ENCODE data around the gene DNMT3B. TPM values are rescaled to one million over a fixed set of nuclear protein-coding genes. Genes with fewer than 3 reads are reported as not detected.
"Not testable (repeated sequence)": the region's sequence is repeated elsewhere in the genome, so short reads cannot be mapped to it uniquely, and the experiment has no call there.

DNMT3B gene
- total and polyA plus RNA-seq, 9 donors = 0.46 to 2.1 (median 0.80) TPM

DNA sequence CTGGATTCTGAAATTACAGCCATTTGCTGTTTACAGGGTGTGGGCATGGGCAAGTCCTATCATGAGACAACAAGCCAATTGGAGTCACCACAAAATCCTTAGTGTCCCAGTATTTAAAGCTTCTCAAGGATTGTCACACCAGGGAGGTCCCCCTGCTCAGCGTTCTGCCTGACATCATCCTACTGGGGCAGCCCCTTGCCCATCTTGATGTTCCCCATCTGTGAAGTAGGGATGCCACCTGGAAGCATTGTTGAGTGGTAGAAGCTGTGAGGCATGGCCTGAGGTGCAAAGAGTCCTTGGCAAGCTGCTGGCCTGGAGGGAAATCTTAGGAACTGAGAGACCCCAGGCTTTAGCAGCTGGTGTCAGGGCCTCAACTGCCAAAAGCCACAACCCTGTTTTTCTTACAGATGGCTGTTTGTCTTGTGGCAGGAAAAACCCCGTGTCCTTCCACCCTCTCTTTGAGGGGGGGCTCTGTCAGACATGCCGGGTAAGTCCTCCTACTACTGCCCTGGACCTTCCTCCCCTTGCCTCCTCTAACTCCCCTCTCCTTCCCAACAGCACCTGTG is 34.3 kb downstream of the DNMT3B start:
- Histone ChIP-seq H3K27ac (no peak overlapping the region), H3K4me3 (no peak overlapping the region), H3K9me3 (no peaks in the 10 kb centered on the region), H3K36me3 (no peaks in the 10 kb centered on the region), H3K4me1 (ENCODE audit: insufficient read depth) (no peaks in the 10 kb centered on the region), H3K27me3 (no peaks in the 10 kb centered on the region)
- 67 to 74% (median 70%) methylated on average over 3 of the region's 3 CpGs for WGBS, 3 donors
- TF ChIP-seq POLR2A (IDR thresholded peaks at IDR 0.05) (no peak), EP300 (IDR thresholded peaks at IDR 0.05) (no peak)
- TF ChIP-seq, protein P1, sequence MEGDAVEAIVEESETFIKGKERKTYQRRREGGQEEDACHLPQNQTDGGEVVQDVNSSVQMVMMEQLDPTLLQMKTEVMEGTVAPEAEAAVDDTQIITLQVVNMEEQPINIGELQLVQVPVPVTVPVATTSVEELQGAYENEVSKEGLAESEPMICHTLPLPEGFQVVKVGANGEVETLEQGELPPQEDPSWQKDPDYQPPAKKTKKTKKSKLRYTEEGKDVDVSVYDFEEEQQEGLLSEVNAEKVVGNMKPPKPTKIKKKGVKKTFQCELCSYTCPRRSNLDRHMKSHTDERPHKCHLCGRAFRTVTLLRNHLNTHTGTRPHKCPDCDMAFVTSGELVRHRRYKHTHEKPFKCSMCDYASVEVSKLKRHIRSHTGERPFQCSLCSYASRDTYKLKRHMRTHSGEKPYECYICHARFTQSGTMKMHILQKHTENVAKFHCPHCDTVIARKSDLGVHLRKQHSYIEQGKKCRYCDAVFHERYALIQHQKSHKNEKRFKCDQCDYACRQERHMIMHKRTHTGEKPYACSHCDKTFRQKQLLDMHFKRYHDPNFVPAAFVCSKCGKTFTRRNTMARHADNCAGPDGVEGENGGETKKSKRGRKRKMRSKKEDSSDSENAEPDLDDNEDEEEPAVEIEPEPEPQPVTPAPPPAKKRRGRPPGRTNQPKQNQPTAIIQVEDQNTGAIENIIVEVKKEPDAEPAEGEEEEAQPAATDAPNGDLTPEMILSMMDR (IDR thresholded peaks at IDR 0.05) = no peak
- intact Hi-C loops (cut with DNase I) = no loop called here
- no peak for DNase-seq

DNA sequence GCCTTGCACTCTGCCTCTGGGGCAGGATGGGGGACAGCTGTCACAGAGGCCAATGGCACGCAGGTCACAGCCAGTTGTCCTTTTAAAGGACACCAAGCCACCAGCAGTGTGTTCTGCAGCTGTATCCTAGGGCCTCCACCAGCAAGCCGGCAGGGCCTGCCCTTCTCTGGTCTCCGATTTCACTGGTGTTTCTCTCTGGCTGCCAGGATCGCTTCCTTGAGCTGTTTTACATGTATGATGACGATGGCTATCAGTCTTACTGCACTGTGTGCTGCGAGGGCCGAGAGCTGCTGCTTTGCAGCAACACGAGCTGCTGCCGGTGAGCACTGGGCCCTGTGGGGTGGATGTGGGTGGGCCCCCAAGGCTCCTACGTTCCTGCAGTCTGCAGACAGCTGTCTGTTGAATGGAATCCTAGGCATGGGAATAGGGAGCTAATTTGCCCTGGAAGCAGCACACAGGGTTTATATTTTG is 34.8 kb downstream of the DNMT3B start:
- no peaks in the 10 kb centered on the region for H3K27me3 ChIP-seq
- no peaks in the 10 kb centered on the region for H3K4me1 ChIP-seq (ENCODE audit: insufficient read depth)
- intact Hi-C loops (cut with DNase I) = no loop called here
- no peaks in the 10 kb centered on the region for H3K9me3 ChIP-seq
- no peak overlapping the region for H3K4me3 ChIP-seq
- no peak for DNase-seq
- no peaks in the 10 kb centered on the region for H3K36me3 ChIP-seq
- no peak overlapping the region for H3K27ac ChIP-seq
- 78 to 89% (median 82%) methylated on average over 10 of the region's 10 CpGs for WGBS, 3 donors
- TF ChIP-seq, protein P1 (IDR thresholded peaks at IDR 0.05) = no peak
- TF ChIP-seq POLR2A (IDR thresholded peaks at IDR 0.05) = no peak
- TF ChIP-seq EP300 (IDR thresholded peaks at IDR 0.05) = no peak

DNA sequence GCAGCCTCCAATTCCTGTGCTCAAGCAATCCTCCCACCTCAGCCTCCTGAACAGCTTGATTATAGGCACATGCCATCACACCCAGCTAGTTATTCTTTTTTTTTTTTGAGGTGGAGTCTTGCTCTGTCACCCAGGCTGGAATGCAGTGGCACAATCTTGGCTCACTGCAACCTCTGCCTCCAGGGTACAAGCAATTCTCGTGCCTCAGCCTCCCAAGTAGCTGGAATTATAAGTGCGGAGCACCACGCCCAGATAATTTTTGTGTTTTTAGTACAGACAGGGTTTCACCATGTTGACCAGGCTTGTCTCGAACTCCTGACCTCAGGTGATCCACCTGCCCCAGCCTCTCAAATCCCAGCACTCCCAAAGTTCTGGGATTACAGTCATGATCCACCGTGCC is 35.4 kb downstream of the DNMT3B start:
- H3K4me3 ChIP-seq; H3K27me3 ChIP-seq; H3K9me3 ChIP-seq; DNase-seq; H3K4me1 ChIP-seq (ENCODE audit: insufficient read depth); H3K27ac ChIP-seq; H3K36me3 ChIP-seq; intact Hi-C loops (cut with DNase I): not testable (repeated sequence)
- whole genome bisulfite sequencing, 3 donors = 96 to 98% (median 96%) methylated on average over 5 of the region's 5 CpGs

DNA sequence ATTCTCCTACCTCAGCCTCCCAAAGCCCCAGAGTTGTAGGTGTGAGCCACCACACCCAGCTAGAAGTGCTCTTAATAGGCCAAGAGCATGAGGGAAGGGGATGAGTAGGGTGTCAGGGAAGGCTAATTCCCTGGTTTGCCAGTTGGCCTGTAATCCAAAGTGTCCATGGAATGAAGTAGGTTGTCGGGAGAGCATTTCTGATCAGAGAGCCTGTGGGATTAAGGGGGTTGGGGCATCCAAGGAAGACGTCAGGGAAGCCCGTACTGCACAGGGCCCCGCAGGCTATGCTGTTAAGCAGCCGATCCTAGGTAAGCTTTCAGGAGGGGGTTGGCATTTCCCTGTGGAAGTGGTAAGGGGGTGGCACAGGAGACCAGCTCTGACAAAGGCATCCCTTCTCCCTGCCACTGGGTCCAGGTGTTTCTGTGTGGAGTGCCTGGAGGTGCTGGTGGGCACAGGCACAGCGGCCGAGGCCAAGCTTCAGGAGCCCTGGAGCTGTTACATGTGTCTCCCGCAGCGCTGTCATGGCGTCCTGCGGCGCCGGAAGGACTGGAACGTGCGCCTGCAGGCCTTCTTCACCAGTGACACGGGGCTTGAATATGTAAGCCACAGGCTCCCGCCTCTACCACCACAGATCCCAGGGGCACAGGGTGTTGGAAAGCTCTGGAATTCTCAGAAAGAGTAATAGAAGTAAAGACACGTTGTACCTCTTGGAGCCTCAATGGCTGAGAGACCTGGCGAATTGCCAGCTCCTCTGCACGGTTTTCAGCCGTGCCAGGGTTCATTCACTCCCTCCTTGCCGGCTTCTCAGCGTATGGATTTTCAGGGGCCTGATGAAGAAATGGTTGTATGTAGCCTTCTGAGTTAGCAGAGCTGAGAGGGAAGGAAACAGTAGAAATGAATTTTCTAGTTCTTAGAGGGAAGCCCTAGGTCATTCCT is 36.1 kb downstream of the DNMT3B start:
- no peaks in the 10 kb centered on the region for H3K36me3 ChIP-seq
- intact Hi-C loops (cut with DNase I) = no loop called here
- H3K4me1 ChIP-seq (ENCODE audit: insufficient read depth) = no peaks in the 10 kb centered on the region
- H3K27ac ChIP-seq = no peak overlapping the region
- WGBS, 3 donors = 80 to 81% (median 80%) methylated on average over 23 of the region's 23 CpGs
- no peak for DNase-seq
- TF ChIP-seq, protein P1 (IDR thresholded peaks at IDR 0.05) = no peak
- no peak for TF ChIP-seq EP300 (IDR thresholded peaks at IDR 0.05)
- TF ChIP-seq POLR2A (IDR thresholded peaks at IDR 0.05) = no peak
- no peaks in the 10 kb centered on the region for H3K27me3 ChIP-seq
- H3K4me3 ChIP-seq = no peak overlapping the region
- no peaks in the 10 kb centered on the region for H3K9me3 ChIP-seq

DNA sequence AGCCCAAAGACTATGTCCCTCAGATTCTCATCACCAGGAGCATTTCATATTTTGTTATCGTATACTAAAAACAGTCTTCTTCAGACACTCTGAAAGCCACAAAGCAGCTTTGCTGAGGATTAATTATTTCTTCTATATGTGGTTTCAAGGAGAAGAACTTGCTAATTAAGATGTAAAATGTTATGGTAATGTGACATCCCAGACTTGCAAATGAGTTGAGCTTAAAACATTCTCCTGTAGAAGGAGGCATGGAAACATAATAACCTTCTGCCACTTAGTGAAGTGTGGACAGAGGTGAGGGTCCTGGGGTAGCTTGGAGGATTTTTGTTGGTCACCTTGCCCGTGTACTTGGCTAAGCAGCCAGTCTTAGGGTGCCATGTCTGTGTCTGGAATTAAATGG is 40.9 kb downstream of the DNMT3B start:
- Histone ChIP-seq H3K9me3 (no peaks in the 10 kb centered on the region), H3K36me3 (no peaks in the 10 kb centered on the region), H3K27me3 (no peaks in the 10 kb centered on the region), H3K27ac (no peak overlapping the region), H3K4me1 (ENCODE audit: insufficient read depth) (no peaks in the 10 kb centered on the region), H3K4me3 (no peak overlapping the region)
- TF ChIP-seq EP300 (IDR thresholded peaks at IDR 0.05) (no peak), POLR2A (IDR thresholded peaks at IDR 0.05) (no peak)
- TF ChIP-seq, protein P1 (IDR thresholded peaks at IDR 0.05) = no peak
- 89 to 97% (median 97%) methylated on average over 2 of the region's 2 CpGs for WGBS, 3 donors
- intact Hi-C loops (cut with DNase I) = no loop called here
- no peak for DNase-seq
